Stimulated activated CD8-positive, alpha-beta memory T cell treated with anti-CD3 and anti-CD28 coated beads, Interleukin-12 subunit alpha, Interleukin-12 subunit beta, amount 100 ng/mL, for 4 hours (primary cell): ENCODE results near the gene THAP10.

ENCODE experiments used
- DNase-seq: peaks from one replicate; pipeline ENCODE4 v3.0.0-alpha.2; 2020; ENCODE audit warnings: low read depth

The THAP10 gene

GRCh38 chr15:70853973-70854665 lies 38.1 kb downstream of the THAP10 start, which contains the start of gene LARP6:
Gene LARP6 (minus strand): TSS chr15:70854157. CDS start chr15:70854088, 69 bp downstream.
- peak; percentile 3 for DNase-seq

- peak; percentile 5 for DNase-seq
Observed at GRCh38 chr15:70853318-70853972, 38.8 kb downstream of the THAP10 start.

GRCh38 chr15:70852501-70853317 lies 39.5 kb downstream of the THAP10 start:
- DNase-seq = no peak

- DNase-seq = no peak
Observed at GRCh38 chr15:70851889-70852288, 40.3 kb downstream of the THAP10 start.

GRCh38 chr15:70845602-70846360 lies 46.5 kb downstream of the THAP10 start:
- DNase-seq = no peak

- DNase-seq = no peak
Observed at GRCh38 chr15:70837476-70837875, 54.8 kb downstream of the THAP10 start.

- DNase-seq = no peak
Observed at GRCh38 chr15:70835841-70836240, 56.4 kb downstream of the THAP10 start.

- no peak for DNase-seq
Observed at GRCh38 chr15:70835415-70835814, 56.8 kb downstream of the THAP10 start.

GRCh38 chr15:70834999-70835398 lies 57.2 kb downstream of the THAP10 start:
- DNase-seq = no peak

- no peak for DNase-seq
Observed at GRCh38 chr15:70833861-70834765, 58.1 kb downstream of the THAP10 start.

- DNase-seq = no peak
Observed at GRCh38 chr15:70833422-70833821, 58.8 kb downstream of the THAP10 start.

GRCh38 chr15:70832176-70832575 lies 60.1 kb downstream of the THAP10 start:
- DNase-seq = no peak
